Measurements from ENCODE around the gene LRRC3C.
A peak's percentile ranks its signal among the peaks of the same experiment; 100 is the strongest.

LRRC3C gene

GRCh38 chr17:39951924-39952679, 24.6 kb downstream of the LRRC3C start:
- 0 out of 2 replicates have a peak, but pooled peaks have one; percentile 22 for TF ChIP-seq TAF1 (IDR thresholded peaks at IDR 0.05; ENCODE audit: borderline replicate concordance, insufficient read depth, low read length)
- TF ChIP-seq REST (IDR thresholded peaks at IDR 0.05; ENCODE audit: insufficient read depth in 1 of 2, low read depth in 2 of 2, low read length in 2 of 2) = no peak

- peak; percentile 51; the same call in 1 of the 2 replicates for TF ChIP-seq POLR2AphosphoS5 (IDR thresholded peaks at IDR 0.05; ENCODE audit: low read depth, low read length)
- TF ChIP-seq FOXP2 (optimal IDR thresholded peaks at IDR 0.05; ENCODE audit: borderline replicate concordance, extremely low read depth, extremely low read length, insufficient read depth) = peak; percentile 43
- no peak for TF ChIP-seq TAF1 (IDR thresholded peaks at IDR 0.05; ENCODE audit: borderline replicate concordance, insufficient read depth, low read length)
Measured at GRCh38 chr17:39952680-39953470, 25.3 kb downstream of the LRRC3C start.

GRCh38 chr17:39953471-39953888, 25.9 kb downstream of the LRRC3C start:
- TF ChIP-seq POLR2AphosphoS5 (IDR thresholded peaks at IDR 0.05; ENCODE audit: low read depth, low read length) (no peak), TAF1 (IDR thresholded peaks at IDR 0.05; ENCODE audit: borderline replicate concordance, insufficient read depth, low read length) (no peak), FOXP2 (optimal IDR thresholded peaks at IDR 0.05; ENCODE audit: borderline replicate concordance, extremely low read depth, extremely low read length, insufficient read depth) (no peak), SIN3A (IDR thresholded peaks at IDR 0.05; ENCODE audit: borderline replicate concordance, insufficient read depth, low read length) (no peak), REST (IDR thresholded peaks at IDR 0.05; ENCODE audit: insufficient read depth in 1 of 2, low read depth in 2 of 2, low read length in 2 of 2) (no peak)

GRCh38 chr17:39954876-39955275, 27.3 kb downstream of the LRRC3C start:
- no peak for TF ChIP-seq SIN3A (IDR thresholded peaks at IDR 0.05; ENCODE audit: borderline replicate concordance, insufficient read depth, low read length)
- TF ChIP-seq TAF1 (IDR thresholded peaks at IDR 0.05; ENCODE audit: borderline replicate concordance, insufficient read depth, low read length) = no peak
- TF ChIP-seq POLR2AphosphoS5 (IDR thresholded peaks at IDR 0.05; ENCODE audit: low read depth, low read length) = no peak
- no peak for TF ChIP-seq FOXP2 (optimal IDR thresholded peaks at IDR 0.05; ENCODE audit: borderline replicate concordance, extremely low read depth, extremely low read length, insufficient read depth)

GRCh38 chr17:39955726-39956225, 28.2 kb downstream of the LRRC3C start:
- TF ChIP-seq FOXP2 (optimal IDR thresholded peaks at IDR 0.05; ENCODE audit: borderline replicate concordance, extremely low read depth, extremely low read length, insufficient read depth) (no peak), SIN3A (IDR thresholded peaks at IDR 0.05; ENCODE audit: borderline replicate concordance, insufficient read depth, low read length) (no peak), POLR2AphosphoS5 (IDR thresholded peaks at IDR 0.05; ENCODE audit: low read depth, low read length) (no peak), TAF1 (IDR thresholded peaks at IDR 0.05; ENCODE audit: borderline replicate concordance, insufficient read depth, low read length) (no peak), REST (IDR thresholded peaks at IDR 0.05; ENCODE audit: insufficient read depth in 1 of 2, low read depth in 2 of 2, low read length in 2 of 2) (no peak)

Measured in PFSK-1 (cell line).